H1 (cell line): Measurements from ENCODE around the gene FCMR. TPM values are rescaled to one million over a fixed set of nuclear protein-coding genes. Genes with fewer than 3 reads are reported as not detected.

Experiments used
- TEAD4 ChIP-seq: IDR thresholded peaks from 2 replicates; pipeline ENCODE4 v1.6.1; 2012; ENCODE audit warnings: low read depth, low read length, inconsistent platforms, mixed read lengths
- polyA plus RNA-seq, 7 experiments: library from polyadenylated mRNA; depleted of rRNA in 3 of 7; stranded (reverse) in 5 of 7; unstranded in 2 of 7; fragments of >200 nt in 5 of 7; fragments of 200-250 nt in 2 of 7; gene quantifications; 1 replicate in 5 of 7; 2 replicates in 1 of 7; 4 replicates in 1 of 7; pipeline versions ENCODE4 v1.2.1 to v1.2.3, GENCODE V29; 2011 to 2013; ENCODE audit warnings: missing spikeins in 2 of 7, mixed read lengths in 2 of 7
- total RNA-seq: library from RNA; stranded (reverse); fragmentation: NEBNext Ultra II Directional; extraction: Animal tissue kit (Norgen Biotek cat#: 25700); gene quantifications from 2 replicates; pipeline ENCODE4 v1.2.1, GENCODE V29; 2021

FCMR gene
- total and polyA plus RNA-seq, 2 of the 8 experiments (the other 6 are each of a cell fraction or from before 2014, with no cell fraction given) = 0.53 TPM; not detected in 1

GRCh38 chr1:206886831-206887230 lies 34.9 kb downstream of the FCMR start (continued):
- no peak for TF ChIP-seq TEAD4
